ENCODE data around the gene ICAM2.

DNA sequence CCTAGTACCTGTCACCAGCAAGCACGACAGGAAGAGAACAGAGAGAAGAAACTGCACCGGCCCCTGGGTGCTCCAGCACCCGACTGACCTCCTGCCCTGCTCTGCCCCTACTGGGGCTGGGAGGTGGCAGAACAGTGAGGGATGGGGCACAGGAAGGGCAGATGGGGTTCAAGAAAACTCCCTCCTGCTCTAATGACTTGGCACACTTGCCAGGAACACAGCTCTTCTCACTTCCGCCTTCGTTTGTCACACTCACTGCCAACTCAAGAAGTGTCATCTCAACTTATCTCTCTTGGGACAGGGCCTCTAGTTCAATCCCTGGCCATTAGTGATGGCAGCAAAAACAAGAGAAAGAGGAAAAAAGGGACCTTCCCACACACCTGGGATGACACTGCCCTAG, 42.7 kb upstream of the ICAM2 start:
- TF ChIP-seq, protein P1, sequence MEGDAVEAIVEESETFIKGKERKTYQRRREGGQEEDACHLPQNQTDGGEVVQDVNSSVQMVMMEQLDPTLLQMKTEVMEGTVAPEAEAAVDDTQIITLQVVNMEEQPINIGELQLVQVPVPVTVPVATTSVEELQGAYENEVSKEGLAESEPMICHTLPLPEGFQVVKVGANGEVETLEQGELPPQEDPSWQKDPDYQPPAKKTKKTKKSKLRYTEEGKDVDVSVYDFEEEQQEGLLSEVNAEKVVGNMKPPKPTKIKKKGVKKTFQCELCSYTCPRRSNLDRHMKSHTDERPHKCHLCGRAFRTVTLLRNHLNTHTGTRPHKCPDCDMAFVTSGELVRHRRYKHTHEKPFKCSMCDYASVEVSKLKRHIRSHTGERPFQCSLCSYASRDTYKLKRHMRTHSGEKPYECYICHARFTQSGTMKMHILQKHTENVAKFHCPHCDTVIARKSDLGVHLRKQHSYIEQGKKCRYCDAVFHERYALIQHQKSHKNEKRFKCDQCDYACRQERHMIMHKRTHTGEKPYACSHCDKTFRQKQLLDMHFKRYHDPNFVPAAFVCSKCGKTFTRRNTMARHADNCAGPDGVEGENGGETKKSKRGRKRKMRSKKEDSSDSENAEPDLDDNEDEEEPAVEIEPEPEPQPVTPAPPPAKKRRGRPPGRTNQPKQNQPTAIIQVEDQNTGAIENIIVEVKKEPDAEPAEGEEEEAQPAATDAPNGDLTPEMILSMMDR (IDR thresholded peaks at IDR 0.05) = no peak
- no peak for TF ChIP-seq EP300 (IDR thresholded peaks at IDR 0.05)

Data from sigmoid colon (tissue), 4 donors.